KG1 (cell line): Measurements from ENCODE around the gene BCAP31.

Experiments
- DNase-seq: peaks from one replicate; lab custom pipeline; 2025; lab: John Stamatoyannopoulos, UW

The BCAP31 gene

DNA sequence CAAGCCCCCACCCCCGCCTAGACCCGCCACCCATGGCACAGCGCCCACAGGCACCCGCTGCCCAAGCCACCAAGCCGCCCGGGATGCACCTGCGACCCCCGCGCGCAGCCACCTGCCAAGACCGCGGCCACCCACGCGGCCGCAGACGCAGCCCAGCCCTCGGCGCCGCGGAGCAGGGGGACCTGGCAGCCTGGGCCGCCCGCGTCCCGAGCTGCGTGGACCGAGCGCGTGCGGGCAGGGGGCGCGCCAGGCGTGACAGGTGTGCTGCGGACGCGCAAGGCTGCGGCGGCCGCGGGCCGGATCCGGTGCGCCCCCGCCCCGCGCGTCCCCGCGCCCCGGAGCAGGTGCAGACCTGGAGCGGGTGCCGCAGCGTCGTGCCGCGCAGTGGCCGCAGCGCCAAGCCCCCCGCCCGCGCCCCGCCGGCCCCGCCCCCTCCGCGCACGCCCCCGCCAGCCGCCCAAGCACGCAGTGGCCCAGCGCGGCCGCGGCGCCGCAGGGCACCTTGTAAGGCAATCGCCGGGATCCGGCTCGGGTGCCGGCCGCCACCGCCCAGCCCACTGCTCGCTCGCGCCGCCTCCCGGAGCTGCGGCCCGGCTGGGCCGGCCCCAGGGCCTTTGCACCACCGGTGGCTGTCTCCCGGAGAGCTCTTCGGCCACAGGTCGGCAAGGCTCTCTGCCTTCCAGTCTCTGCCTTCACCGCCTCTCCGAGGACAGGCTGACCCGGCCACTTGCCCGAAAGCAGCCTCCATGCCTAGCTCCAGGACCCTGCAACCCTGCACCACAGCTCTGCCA is 50.6 kb downstream of the BCAP31 start, which contains the start of gene PNCK:
PNCK (minus strand) TSS at position 386 of the 791 bp plus-strand sequence. CDS start 737 bp downstream, outside the sequence.
- DNase-seq, result no peak

DNA sequence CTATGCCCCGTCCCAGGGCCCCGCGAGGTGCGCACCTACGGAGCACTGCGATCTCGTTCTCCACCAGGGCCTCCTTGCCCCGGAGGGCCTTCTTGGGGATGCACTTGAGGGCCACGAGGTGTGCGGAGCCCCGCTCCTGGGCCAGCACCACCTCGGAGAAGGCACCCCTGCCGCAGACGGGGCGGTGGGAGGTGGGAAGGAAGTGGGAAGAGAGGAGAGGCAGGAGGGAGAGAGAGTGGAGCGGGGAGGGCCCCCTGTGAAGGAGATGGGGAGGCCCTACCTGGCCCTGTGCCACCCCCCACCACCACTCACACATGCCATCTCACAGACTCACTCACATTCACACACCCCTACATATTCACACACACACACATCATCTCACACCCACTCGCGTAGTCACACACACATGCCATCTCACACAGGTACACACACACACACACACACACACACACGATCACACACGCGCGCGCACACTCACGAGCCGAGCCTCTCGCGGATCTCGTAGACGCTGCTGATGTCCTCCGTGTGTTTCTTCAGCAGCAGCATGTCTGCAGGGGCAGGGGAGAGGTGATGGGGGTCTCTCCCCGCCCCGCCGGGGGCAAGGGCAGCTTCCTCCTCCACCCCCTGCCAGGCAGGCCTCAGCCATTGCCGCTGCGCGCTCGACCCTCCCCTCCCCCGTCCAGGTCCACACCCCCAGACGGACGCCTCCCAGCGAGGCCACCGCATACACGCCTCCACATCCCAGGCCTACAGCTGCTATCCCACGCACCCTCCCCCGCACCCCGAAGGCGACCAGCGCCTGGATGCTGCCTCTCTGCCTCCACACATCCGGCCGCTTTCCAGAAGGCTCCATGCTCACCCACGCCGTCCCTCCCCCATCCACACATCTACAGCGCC is 51.4 kb downstream of the BCAP31 start:
- DNase-seq, result no peak

DNA sequence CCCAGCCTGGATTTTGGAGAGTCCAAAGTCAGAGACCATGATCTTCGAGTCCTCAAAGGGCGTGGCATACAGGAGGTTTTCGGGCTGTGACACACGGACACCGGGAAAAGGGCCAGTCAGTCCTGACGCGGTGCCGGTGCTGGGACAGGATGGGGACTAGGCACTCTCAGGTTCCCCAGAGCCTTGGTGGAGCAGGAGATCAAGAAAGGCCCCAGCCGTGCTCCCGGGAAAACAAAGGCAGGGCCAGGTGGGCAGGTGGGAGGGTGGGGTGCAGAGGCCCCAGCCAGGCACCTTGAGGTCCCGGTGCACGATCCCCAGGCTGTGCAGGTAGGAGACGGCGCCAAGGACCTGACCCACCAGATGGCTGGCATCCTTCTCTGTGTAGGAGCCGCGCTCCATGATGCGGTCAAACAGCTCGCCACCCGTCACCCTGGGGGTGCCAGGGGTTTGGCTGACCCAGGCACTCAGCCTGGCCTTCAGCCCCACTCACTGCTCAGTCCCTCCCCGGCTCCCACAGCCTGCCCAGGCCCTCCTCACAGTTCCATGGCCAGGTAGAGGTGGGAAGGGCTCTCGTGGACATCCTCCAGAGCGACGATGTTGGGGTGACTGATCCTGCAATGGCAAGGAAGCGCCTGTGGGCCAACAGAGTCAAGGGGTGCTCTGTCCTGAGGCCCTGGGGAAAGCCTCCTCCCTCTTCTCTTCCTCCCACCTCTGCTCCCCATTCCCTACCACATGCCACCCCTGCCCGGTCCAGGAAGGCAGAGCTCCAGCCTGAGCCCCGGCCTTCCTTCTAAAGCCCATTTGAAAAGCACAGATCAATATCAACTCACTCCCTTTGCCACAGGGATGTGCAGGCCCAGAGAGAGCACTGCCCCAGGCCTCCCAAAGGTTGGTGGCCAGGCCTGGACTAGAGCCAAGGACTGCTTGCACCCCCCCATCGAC is 52.3 kb downstream of the BCAP31 start:
- DNase-seq, result no peak

DNA sequence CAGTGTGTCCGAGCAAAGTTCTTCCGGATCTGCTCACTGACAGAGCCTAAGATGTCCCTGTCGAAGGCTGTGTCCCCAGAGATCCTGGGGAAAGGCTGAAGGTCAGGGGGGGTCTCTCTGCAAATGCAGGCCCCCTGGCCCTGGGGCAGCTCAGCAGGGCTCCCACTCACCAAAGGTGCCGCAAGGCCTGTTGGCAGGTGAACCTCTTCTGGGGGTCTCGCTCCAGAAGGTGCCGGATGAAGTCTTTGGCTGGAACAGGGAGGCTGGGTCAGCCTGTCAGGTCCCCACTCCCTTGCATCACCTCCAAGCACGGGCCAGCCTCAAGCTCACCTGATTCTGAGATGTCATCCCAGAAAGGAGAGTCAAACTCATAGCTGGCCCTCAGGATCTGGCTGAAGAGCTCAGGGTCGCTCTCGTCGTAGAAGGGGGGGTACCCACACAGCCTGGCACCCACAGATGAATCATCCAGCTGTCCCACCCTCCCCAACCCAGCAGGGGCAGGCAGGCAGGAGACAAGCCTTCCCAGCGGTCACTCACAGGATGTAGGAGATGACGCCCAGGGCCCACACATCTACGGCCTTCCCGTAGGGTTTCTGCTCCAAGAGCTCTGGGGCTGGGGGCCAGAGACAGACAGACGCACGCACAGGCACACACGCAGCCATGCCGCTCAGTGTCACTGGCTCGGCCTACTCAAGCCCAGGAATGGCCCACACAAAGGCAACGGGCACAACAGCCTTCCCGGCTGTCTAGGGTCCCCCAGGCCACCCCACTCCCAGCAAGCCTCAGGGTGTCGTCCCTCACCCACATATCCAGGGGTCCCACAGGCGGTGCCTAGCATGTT is 53.2 kb downstream of the BCAP31 start:
- DNase-seq, result no peak

DNA sequence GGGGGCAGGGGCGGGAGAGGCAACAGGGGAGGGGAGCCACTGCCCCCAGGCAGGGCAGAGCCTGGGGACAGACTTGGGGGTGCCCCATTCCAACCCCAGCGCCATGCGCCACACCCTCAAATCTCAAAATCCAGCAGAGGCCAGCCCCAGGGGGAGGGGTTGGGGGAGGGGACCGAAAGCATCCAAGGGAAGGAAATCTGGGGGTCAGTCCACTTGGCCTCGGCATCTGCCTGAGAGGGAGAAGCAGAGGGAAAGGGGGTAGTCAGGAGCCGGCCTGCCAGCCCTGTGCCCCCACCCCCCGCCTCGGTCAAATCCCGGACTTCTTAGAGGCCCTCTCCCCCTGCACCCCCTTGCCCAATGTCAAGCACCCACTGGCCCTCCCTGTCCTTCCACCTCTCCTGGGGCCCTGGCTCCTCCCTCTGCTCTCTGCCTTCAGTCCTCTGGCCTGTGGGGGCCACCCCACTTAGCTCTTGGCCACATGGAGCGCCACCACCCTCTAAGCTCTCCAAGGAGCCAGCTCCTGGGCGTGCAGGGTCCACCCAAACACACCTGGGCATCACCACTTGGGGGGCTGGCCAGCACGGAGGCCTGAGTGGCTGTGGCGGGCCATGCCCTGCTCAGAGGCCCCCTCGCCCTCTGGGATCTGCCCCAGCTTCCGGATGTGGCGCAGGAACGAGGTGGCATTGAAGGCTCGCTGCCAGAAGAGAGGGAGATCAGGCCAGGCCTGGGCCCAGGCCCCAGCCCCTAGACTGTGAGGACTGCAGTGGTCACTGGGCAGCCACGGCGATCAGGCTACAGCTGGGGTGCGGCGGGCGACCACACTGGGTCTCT is 54.1 kb downstream of the BCAP31 start:
- DNase-seq, result no peak

DNA sequence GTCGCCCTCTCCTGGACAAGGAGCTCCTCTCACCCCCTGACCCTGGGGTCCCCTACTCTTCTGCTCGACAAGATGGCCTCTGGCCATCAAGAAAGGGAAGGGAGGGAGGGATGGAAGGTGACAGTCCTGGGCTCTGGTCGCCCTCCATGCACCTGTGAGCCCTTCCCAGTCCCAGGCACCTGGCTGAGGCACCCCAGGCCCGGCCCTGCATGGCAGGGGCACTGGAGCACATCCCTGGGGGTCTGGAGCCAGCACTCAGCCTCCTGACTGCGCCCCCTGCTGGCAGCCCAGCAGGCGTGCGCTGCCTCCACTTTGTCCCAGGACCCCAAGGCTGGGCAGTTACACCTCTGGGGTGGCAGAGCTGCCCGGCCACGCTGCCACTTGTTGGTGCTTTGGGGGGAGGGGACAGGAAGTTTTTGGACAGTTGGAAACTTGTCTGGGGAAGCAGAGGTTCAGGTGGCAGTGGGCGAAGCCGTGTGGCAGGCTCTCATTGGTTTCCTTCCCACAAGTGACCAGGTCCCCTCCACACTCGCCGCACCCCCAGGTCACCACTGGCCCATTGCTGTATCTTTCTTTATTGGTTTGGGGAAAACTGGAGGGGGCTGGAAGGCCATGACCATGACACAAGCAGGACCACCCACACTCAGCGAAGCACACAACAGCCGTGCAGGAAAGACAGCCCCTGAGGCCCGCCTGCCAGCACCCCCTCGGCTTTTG is 54.9 kb downstream of the BCAP31 start:
- peak; percentile 7 for DNase-seq

DNA sequence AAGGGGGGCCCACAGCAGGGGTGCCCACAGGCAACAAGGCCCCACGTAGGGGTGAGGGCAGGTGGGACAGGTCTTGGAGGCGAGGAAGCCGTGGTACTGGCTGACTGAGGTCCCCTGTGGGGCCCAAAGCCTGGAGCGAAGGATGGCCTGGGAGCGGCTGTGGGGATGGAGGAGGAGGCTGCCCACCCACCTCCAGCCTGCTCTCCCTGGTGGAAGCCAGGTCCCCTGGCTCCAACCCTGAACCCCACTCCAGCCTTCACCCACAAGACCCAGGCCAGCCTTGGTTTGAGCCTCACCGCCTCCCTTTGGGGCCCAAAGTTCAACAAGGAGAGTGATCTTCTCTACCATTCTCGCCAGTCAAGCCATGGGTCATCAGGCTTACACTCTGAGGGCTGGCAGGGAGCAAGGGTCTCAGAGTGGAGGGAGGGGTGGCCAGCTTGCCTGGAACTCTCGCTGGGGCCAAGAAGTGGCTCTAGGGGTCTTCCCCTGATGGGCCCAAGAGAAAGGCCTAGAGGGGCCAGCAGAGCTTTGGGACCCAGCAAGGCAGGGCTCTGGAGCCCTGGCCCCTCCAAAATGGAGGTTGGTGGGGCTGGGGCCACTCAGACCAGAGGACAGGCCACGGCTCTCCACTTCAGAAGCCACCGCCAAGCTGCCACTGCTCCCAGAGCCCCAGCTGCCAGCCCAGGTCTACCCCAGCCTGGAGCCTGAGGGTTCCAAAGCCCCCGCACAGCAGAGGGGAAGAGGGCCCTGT is 55.6 kb downstream of the BCAP31 start:
- no peak for DNase-seq

DNA sequence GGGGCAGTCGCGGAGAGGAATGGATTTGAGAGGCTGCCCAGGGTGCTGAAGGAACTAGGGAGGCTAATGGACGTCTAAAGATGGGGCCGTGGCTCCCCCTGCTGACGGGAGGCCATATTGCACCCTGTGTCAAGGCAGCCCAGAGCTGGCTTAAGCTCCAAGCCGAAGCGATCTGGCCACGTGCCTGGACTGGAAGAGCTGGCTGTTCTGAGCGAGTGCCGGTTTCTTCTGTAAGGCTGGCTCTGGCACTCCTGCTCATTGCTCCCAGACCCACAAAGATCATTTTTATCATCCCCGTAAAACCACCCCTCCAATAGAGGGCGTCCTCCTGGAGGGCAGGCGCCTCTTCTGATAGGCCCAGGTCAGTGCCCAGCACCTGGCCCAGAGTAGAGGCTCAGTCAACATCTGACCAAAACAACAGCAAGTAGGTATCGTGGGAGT is 56.2 kb downstream of the BCAP31 start:
- DNase-seq, result peak; percentile 1

DNA sequence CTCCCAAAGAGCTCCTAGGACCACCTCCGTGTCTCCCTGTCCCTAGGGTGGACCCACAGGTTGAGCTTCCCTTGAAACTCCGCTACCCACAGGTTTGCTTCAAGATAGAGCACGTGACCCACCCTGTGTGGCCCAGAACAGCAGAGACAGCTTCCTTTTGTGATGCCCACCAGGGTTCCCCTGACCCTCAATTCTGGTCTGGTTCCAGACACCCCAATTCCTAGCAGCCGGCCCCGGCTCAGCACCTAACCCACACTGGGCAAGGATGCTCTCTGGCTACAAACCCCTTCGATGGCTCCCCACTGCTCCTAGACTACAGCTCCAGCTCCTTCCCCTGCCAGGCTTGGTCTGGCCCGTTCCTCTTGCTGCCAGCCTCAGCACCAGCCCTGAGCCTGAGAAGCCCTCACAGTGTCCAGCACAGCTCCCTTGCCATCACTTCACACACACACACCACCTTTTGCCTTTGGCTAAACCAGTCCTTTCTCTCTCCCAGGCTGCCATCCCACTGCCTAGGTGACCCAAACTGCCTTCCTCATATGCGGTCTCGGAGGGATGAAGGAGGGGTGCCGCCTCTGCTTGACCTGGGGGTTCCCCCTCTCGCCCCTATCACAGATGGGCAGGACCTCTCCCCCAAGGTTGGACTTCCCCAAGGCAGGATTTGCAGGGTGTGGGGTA is 56.8 kb downstream of the BCAP31 start:
- no peak for DNase-seq

DNA sequence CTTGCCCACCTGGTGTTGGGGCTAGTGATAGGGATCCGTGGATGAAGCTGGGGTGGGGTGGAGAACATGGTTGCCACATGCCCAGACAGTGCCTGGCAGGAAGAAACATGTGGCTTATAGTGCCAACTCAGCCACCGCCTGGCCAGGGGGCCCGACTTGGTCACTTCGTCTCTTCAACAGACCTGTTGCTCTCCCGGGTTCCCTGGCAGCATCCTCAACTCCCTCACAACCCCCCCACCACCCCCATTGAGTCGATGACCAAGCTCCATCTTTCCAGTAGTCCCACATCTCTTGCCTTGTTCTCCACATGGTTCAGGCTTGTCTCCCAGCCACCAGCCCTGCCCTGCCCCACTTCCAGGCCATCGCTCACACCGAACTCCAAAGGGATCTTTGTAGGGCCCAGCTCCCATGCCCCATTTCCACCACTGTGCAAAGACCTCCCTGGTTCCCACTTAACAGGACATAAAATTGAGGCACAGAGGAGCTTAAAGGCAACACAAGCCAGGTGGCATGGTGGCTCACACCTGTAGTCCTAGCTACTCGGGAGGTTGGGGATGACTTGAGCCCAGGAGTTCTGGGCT is 58.4 kb downstream of the BCAP31 start:
- DNase-seq, result no peak

DNA sequence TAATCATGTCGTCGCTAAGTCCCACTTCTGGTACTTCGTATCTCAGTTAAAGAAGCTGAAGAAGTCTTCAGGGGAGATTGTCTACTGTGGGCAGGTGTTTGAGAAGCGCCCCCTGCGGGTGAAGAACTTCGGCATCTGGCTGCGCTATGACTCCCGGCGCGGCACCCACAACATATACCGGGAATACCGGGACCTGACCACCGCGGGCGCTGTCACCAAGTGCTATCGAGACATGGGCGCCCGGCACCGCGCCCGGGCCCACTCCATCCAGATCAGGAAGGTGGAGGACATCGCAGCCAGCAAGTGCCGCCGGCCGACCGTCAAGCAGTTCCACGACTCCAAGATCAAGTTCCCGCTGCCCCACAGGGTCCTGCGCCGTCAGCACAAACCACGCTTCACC is 61.9 kb downstream of the BCAP31 start:
- no peak for DNase-seq

DNA sequence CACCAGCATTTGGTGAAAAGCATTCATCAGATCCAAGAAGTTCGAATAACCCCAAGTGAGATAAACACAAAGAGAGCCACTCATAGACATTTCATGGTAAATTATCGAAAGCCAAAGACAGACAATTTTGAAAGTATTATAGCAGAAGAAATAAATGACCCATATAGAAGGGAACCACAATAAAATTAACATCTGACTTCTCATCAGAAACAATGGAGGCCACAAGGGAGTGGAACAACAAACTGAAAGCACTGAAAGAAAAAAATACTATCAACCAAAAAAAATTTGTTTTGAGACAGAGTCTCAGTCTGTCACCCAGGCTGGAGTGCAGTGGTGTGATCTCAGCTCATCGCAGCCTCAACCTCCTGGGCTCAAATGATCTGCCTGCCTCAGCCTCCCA is 64.9 kb downstream of the BCAP31 start:
- DNase-seq, result no peak

DNA sequence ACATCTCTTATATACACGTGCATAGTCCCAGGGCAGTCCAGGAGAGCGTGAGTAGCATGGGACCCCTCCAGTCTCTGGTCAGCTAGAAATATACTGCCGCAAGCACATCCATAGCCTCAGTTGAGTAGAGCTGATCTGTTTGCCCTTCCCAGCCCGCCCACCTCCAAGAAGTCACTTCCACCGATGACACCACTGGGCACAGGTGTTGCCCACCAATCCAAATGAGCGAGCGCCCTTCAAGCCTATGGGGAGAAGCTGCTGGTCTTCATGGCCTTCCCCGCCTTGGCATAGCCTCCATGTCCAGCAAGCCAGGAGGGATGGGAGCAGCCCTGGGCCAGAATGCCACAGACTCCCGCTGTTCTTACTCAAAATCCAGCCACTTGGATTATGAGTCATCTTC is 67.0 kb downstream of the BCAP31 start:
- no peak for DNase-seq

DNA sequence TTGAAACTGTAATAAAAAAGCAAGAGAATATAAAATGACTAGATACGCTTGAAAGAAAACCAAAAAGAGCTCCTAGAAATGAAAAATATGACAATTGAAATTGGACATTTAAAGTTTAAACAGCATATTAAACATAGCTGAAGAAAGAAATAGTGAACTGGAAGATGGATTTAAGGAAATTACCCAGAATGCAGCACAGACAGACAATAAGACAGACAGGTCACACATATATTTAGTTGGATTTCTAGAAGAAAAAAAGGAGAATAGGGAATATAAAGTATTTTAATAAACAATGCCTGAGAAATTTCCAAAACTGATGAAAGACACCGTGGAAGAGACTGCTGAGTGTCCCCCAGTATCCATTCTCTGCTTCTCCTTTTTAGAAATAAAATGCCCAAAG is 70.6 kb downstream of the BCAP31 start:
- no peak for DNase-seq

DNA sequence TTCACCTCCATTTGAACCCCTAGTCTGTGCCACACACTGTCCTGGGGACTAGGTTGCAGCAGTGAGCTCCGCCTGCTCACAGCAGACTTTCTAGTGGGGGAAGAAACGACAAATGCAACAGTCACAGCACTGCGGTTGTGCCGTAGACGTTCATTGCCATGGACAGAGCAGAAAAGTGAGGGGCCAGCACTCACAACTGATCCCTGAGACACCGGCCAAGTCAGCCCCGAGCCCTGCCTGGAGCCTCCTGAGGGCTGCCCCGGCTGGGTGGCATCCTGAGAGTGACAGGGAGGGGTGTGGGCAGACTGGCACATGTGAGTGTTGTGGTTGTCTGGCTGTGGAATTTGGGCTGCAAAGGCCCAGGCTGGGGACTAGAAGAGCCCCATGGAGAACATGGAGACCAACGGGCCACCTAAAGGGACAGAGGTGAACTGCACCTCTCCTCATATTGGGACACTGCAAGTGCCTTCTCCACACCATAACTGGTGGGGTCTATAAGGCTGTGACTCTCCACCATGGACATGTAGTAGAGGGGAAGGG is 72.6 kb downstream of the BCAP31 start:
- no peak for DNase-seq

DNA sequence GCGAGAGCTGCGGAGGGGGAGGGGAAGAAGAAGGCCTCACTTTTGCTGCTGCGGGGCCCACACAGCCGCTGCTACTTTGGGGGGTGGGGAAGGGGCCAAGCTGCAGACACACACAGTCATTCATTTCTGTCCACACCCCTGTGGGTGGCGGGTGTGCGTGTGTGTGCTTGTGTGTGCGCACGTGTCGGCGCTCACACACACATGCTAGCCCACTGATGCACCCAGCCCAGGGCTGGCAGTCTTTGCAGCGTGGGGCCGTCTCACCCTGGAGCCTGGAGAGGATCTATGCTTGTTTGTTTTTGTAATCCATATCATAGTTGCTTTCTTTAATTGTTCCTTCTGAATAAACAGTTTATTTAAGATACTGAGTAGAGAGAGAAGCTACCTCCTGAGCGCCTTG is 73.2 kb downstream of the BCAP31 start:
- no peak for DNase-seq
